ENCODE measurements around the gene ZNF605. TPM values are rescaled to one million over a fixed set of nuclear protein-coding genes. Genes with fewer than 3 reads are reported as not detected.

Gene ZNF605
- total RNA-seq, 4 donors from 2014 or later, result 4.5 to 21.3 (median 10.3) TPM

GRCh38 chr12:132954471-132955048 lies 1.5 kb downstream of the ZNF605 start:
- H3K4me1 ChIP-seq, result peaks cover 4 to 12% (median 9%) of the 10 kb centered on the region in 4 donors
- TF ChIP-seq POLR2AphosphoS5 (IDR thresholded peaks at IDR 0.05) (no peak), EP300 (IDR thresholded peaks at IDR 0.05; ENCODE audit: low read depth) (no peak), POLR2A (IDR thresholded peaks at IDR 0.05) (no peak)
- TF ChIP-seq, protein P1, sequence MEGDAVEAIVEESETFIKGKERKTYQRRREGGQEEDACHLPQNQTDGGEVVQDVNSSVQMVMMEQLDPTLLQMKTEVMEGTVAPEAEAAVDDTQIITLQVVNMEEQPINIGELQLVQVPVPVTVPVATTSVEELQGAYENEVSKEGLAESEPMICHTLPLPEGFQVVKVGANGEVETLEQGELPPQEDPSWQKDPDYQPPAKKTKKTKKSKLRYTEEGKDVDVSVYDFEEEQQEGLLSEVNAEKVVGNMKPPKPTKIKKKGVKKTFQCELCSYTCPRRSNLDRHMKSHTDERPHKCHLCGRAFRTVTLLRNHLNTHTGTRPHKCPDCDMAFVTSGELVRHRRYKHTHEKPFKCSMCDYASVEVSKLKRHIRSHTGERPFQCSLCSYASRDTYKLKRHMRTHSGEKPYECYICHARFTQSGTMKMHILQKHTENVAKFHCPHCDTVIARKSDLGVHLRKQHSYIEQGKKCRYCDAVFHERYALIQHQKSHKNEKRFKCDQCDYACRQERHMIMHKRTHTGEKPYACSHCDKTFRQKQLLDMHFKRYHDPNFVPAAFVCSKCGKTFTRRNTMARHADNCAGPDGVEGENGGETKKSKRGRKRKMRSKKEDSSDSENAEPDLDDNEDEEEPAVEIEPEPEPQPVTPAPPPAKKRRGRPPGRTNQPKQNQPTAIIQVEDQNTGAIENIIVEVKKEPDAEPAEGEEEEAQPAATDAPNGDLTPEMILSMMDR (IDR thresholded peaks at IDR 0.05), result no peak
- H3K9me3 ChIP-seq, result peaks cover 5 to 17% of the 10 kb centered on the region in 2 donors
- peak overlapping the region in 2 of 4 donors; percentile 89 to 95 for H3K27ac ChIP-seq
- intact Hi-C loops (cut with DNase I; ENCODE audit: low total_unique reads), result no loop called here
- peak overlapping the region in 1 of 4 donors; percentile 90 for H3K4me3 ChIP-seq
- DNase-seq, result no peak
- in situ Hi-C loops (cut with MboI; ENCODE audit: low pct_ligation_motif_present in 1 of 4, low pct_unique_long_range_greater_than_20kb in 1 of 4, low sequenced_read_pairs in 3 of 4), result no loop called here
- 92 to 96% methylated on average over 7 to 14 of the region's 14 CpGs for WGBS, 2 donors (ENCODE audit: low coverage in 1 of 2)
- peaks cover 0 to 3% (median under 1%) of the 10 kb centered on the region in 4 donors for H3K36me3 ChIP-seq
- no peaks in the 10 kb centered on the region for H3K27me3 ChIP-seq

GRCh38 chr12:132953771-132954170 lies 2.3 kb downstream of the ZNF605 start:
- in situ Hi-C loops (cut with MboI; ENCODE audit: low pct_ligation_motif_present in 1 of 4, low pct_unique_long_range_greater_than_20kb in 1 of 4, low sequenced_read_pairs in 3 of 4) (no loop called here), intact Hi-C loops (cut with DNase I; ENCODE audit: low total_unique reads) (no loop called here)
- Histone ChIP-seq H3K27me3 (no peaks in the 10 kb centered on the region), H3K9me3 (peaks cover 6 to 24% of the 10 kb centered on the region in 2 donors), H3K4me3 (no peak overlapping the region), H3K36me3 (peaks cover 0 to 5% (median 2%) of the 10 kb centered on the region in 4 donors), H3K27ac (no peak overlapping the region), H3K4me1 (peaks cover 4 to 12% (median 9%) of the 10 kb centered on the region in 4 donors)
- 97 to 100% methylated on average over 2 to 7 of the region's 7 CpGs for WGBS, 2 donors (ENCODE audit: low coverage in 1 of 2)
- TF ChIP-seq EP300 (IDR thresholded peaks at IDR 0.05; ENCODE audit: low read depth), result no peak
- no peak for TF ChIP-seq POLR2AphosphoS5 (IDR thresholded peaks at IDR 0.05)
- no peak for TF ChIP-seq POLR2A (IDR thresholded peaks at IDR 0.05)
- TF ChIP-seq, protein P1 (IDR thresholded peaks at IDR 0.05), result no peak
- DNase-seq, result no peak

DNA sequence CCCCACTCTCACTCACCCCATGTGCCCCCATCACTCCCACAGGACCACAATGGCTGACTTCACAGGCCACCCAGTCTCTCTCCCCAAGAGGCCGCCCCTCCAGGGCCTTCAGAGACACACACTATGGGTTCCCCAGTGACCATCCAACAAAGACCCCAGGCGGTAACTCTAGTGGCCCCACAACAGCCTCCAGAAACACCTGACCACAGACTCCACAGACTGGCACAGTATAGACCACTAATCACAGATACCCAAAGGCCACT lies 3.0 kb downstream of the ZNF605 start:
- H3K27ac ChIP-seq, result no peak overlapping the region
- H3K36me3 ChIP-seq, result peaks cover 0 to 12% (median 6%) of the 10 kb centered on the region in 4 donors

DNA sequence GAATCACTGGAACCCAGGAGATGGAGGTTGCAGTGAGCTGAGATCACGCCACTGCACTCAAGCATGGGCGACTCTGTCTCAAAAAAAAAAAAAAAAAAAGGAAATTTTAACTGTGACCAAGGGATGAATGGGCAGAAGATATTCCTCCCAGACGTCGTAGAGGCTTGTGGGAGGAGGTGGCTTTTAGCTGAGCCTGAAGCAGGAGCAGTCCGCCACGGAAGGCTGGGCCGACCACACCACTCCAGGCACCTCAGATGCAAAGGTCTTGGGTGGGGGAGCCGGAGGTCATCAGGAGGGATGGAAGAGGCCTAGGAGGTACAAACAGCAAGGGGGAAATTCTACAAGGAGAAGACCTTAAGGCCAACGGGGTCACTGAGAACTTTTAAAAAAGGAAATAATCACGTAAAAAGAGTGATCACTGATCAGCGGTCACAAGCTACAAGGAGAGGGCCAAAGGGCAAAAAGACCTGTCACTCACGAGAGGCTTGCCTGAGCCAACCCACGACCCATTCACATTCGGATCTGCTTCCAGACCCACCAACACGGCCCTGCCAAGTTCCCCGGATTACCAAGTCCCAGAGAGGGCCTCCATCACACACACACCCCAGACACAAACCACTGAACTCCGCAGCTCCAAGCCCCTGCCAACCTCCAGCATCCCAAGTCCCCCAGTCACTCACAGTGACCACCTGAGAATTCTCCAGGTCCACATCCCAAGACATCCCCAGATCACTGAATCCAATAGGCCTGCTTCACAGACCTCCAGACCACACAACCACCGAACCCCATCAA lies 3.5 kb downstream of the ZNF605 start:
- no peak overlapping the region for H3K4me3 ChIP-seq
- intact Hi-C loops (cut with DNase I; ENCODE audit: low total_unique reads), result no loop called here
- TF ChIP-seq, protein P1 (IDR thresholded peaks at IDR 0.05), result no peak
- no peak for TF ChIP-seq POLR2A (IDR thresholded peaks at IDR 0.05)
- no peak for TF ChIP-seq POLR2AphosphoS5 (IDR thresholded peaks at IDR 0.05)
- TF ChIP-seq EP300 (IDR thresholded peaks at IDR 0.05; ENCODE audit: low read depth), result no peak
- peaks cover 0 to 16% (median 8%) of the 10 kb centered on the region in 4 donors for H3K36me3 ChIP-seq
- H3K27me3 ChIP-seq, result no peaks in the 10 kb centered on the region
- peaks cover 16 to 36% of the 10 kb centered on the region in 2 donors for H3K9me3 ChIP-seq
- 94 to 100% methylated on average over 4 to 18 of the region's 18 CpGs for WGBS, 2 donors (ENCODE audit: low coverage in 1 of 2)
- H3K4me1 ChIP-seq, result peaks cover 4 to 12% (median 9%) of the 10 kb centered on the region in 4 donors
- no peak overlapping the region for H3K27ac ChIP-seq
- in situ Hi-C loops (cut with MboI; ENCODE audit: low pct_ligation_motif_present in 1 of 4, low pct_unique_long_range_greater_than_20kb in 1 of 4, low sequenced_read_pairs in 3 of 4), result no loop called here
- DNase-seq, result no peak

More for the DNA sequence above, 3.0 kb downstream of the ZNF605 start:
- Histone ChIP-seq H3K4me1 (peaks cover 4 to 12% (median 9%) of the 10 kb centered on the region in 4 donors), H3K4me3 (no peak overlapping the region), H3K9me3 (peaks cover 13 to 31% of the 10 kb centered on the region in 2 donors), H3K27me3 (no peaks in the 10 kb centered on the region)
- TF ChIP-seq EP300 (IDR thresholded peaks at IDR 0.05; ENCODE audit: low read depth) (no peak), POLR2AphosphoS5 (IDR thresholded peaks at IDR 0.05) (no peak), POLR2A (IDR thresholded peaks at IDR 0.05) (no peak)
- TF ChIP-seq, protein P1 (IDR thresholded peaks at IDR 0.05), result no peak
- DNase-seq, result no peak
- in situ Hi-C loops (cut with MboI; ENCODE audit: low pct_ligation_motif_present in 1 of 4, low pct_unique_long_range_greater_than_20kb in 1 of 4, low sequenced_read_pairs in 3 of 4), result no loop called here
- intact Hi-C loops (cut with DNase I; ENCODE audit: low total_unique reads), result no loop called here
- 97 to 100% methylated on average over 1 to 2 of the region's 2 CpGs for WGBS, 2 donors (ENCODE audit: low coverage in 1 of 2)
